DMS53 (cell line): ENCODE measurements around the gene LARP1B.
A peak's percentile ranks its signal among the peaks of the same experiment; 100 is the strongest.
"Not testable (repeated sequence)": the region's sequence is repeated elsewhere in the genome, so short reads cannot be mapped to it uniquely, and the experiment has no call there.

ENCODE experiments used
- DNase-seq: peaks from one replicate; lab custom pipeline; 2025; lab: John Stamatoyannopoulos, UW

The LARP1B gene

GRCh38 chr4:128135391-128135790 is 74.3 kb downstream of the LARP1B start:
- no peak for DNase-seq

- DNase-seq = peak; percentile 51
Measured at GRCh38 chr4:128141866-128142265, 80.8 kb downstream of the LARP1B start.

GRCh38 chr4:128145727-128146126 is 84.6 kb downstream of the LARP1B start:
- no peak for DNase-seq

GRCh38 chr4:128153800-128154199 is 92.7 kb downstream of the LARP1B start:
- DNase-seq = no peak

- no peak for DNase-seq
Measured at GRCh38 chr4:128155231-128155855, 94.2 kb downstream of the LARP1B start.

GRCh38 chr4:128155874-128156456 is 94.9 kb downstream of the LARP1B start:
- DNase-seq = no peak

GRCh38 chr4:128156472-128156871 is 95.4 kb downstream of the LARP1B start:
- not testable (repeated sequence) for DNase-seq

GRCh38 chr4:128158894-128159293 is 97.8 kb downstream of the LARP1B start:
- no peak for DNase-seq

- DNase-seq = no peak
Measured at GRCh38 chr4:128159967-128160366, 98.9 kb downstream of the LARP1B start.

GRCh38 chr4:128161138-128161537 is 100.0 kb downstream of the LARP1B start:
- DNase-seq = no peak

- DNase-seq = peak; percentile 6
Measured at GRCh38 chr4:128162434-128162833, 101.3 kb downstream of the LARP1B start.

- DNase-seq = peak; percentile 52
Measured at GRCh38 chr4:128163177-128164117, 102.3 kb downstream of the LARP1B start.

- no peak for DNase-seq
Measured at GRCh38 chr4:128166982-128167381, 105.9 kb downstream of the LARP1B start.

- no peak for DNase-seq
Measured at GRCh38 chr4:128168701-128169100, 107.6 kb downstream of the LARP1B start.

- no peak for DNase-seq
Measured at GRCh38 chr4:128169245-128169644, 108.1 kb downstream of the LARP1B start.

- no peak for DNase-seq
Measured at GRCh38 chr4:128176643-128177042, 115.5 kb downstream of the LARP1B start.

GRCh38 chr4:128177498-128177897 is 116.4 kb downstream of the LARP1B start:
- DNase-seq = no peak

- no peak for DNase-seq
Measured at GRCh38 chr4:128186623-128187022, 125.5 kb downstream of the LARP1B start.

- peak; percentile 71 for DNase-seq
Measured at GRCh38 chr4:128191115-128191781, 130.1 kb downstream of the LARP1B start.

GRCh38 chr4:128220286-128221235 is 159.4 kb downstream of the LARP1B start:
- peak; percentile 58 for DNase-seq

GRCh38 chr4:128221586-128221985 is 160.5 kb downstream of the LARP1B start:
- no peak for DNase-seq
